ENCODE data around the gene SNRNP48. TPM values are rescaled to one million over a fixed set of nuclear protein-coding genes. Genes with fewer than 3 reads are reported as not detected.

The SNRNP48 gene
- polyA plus RNA-seq, 2 of the 4 experiments (the other 2 are of a cell fraction), result 13.7 to 13.9 TPM

DNA sequence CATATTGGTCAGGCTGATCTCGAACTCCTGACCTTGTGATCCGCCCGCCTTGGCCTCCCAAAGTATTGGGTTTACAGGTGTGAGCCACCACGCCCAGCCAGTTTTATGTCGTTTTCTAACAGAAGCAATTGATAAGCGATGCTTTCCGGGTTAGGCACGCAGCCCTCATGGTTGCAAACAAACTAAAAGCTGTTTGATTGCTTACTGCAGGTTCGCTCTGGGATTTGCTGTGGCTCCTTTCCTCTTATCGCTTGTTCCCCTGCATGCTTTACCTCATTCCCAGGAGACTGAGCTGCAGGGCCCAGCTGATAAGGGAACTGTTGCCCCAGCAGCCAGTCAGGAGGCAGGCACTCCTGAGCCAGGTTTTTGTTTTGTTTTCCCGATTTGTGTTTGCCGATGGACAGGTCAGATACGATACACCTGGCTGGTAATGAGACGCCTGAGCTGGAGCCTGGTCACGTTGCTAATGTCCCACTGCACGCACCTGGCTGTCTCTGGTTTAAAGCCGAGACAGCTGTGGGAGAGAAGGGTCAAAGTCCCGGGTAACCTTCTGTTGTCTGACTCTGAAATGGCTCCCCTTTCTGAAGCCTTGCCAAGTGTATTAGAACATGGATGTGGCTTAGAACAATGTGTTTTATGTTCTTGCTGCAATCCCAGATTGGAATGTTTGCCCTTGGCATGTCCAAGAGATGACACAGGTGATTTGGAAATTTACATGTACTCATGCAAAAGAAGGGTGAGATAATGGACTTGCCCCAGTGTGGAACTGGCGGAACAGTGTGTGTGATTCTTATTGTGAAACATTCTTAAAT, 28.6 kb upstream of the SNRNP48 start:
- no peak for FAIRE-seq

DNA sequence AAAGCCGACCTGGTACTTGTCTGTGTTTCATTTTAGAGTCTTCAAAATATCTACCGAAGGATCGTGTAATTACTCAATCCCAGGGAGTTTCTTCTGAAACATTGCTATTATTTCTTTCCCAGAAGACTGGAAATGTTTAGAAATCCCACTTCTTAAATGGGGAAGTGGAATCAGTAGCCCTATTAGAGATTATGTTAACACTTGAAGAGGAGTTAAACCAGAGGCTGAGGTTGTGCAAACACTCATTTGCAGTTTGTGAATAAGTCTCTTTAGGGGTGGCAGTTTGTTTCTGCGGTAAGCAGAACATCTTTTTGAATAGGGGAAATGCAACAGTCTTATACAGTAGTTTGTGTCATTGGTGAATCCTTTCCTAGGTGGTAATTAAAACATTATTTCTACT, 27.2 kb upstream of the SNRNP48 start:
- CTCF ChIA-PET, result interaction anchor here (0.6 kb wide), 1 partner anchor 259 kb away, joined by 3 read pairs; no protein-coding TSS in a partner anchor
- WGBS (ENCODE audit: missing lambda C conversion rate), result 97% methylated on average over 4 of the region's 4 CpGs
- FAIRE-seq, result no peak

More for the DNA sequence above, 28.6 kb upstream of the SNRNP48 start:
- H3K4me1 ChIP-seq, result no peaks in the 10 kb centered on the region
- H3K4me3 ChIP-seq, result no peak overlapping the region
- H3K4me2 ChIP-seq, result no peak overlapping the region
- H3K9me3 ChIP-seq, result no peaks in the 10 kb centered on the region
- 95% methylated on average over 18 of the region's 19 CpGs for WGBS (ENCODE audit: missing lambda C conversion rate)
- no peak for DNase-seq (ENCODE audit: low read depth in 1 of 2, low spot score in 1 of 2)
- TF ChIP-seq RFX5 (IDR thresholded peaks at IDR 0.05) (no peak), CBX2 (IDR thresholded peaks at IDR 0.05; ENCODE audit: borderline replicate concordance, low read depth) (no peak), HDAC2 (IDR thresholded peaks at IDR 0.05) (no peak), ZFP36 (IDR thresholded peaks at IDR 0.05; ENCODE audit: borderline replicate concordance, partially characterized antibody) (no peak), NPAS2 (CRISPR knock-in tag; IDR thresholded peaks at IDR 0.05; ENCODE audit: borderline replicate concordance) (no peak), POLR2A (IDR thresholded peaks at IDR 0.05; ENCODE audit: low read length) (no peak), HMGXB4 (CRISPR knock-in tag; IDR thresholded peaks at IDR 0.05; ENCODE audit: borderline replicate concordance) (no peak), HEYL (CRISPR knock-in tag; IDR thresholded peaks at IDR 0.05) (no peak), CHD2 (IDR thresholded peaks at IDR 0.05; ENCODE audit: low read length, partially characterized antibody) (no peak)
- TF ChIP-seq, protein P1, sequence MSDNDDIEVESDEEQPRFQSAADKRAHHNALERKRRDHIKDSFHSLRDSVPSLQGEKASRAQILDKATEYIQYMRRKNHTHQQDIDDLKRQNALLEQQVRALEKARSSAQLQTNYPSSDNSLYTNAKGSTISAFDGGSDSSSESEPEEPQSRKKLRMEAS (IDR thresholded peaks at IDR 0.05), result no peak
- TF ChIP-seq, protein P2, sequence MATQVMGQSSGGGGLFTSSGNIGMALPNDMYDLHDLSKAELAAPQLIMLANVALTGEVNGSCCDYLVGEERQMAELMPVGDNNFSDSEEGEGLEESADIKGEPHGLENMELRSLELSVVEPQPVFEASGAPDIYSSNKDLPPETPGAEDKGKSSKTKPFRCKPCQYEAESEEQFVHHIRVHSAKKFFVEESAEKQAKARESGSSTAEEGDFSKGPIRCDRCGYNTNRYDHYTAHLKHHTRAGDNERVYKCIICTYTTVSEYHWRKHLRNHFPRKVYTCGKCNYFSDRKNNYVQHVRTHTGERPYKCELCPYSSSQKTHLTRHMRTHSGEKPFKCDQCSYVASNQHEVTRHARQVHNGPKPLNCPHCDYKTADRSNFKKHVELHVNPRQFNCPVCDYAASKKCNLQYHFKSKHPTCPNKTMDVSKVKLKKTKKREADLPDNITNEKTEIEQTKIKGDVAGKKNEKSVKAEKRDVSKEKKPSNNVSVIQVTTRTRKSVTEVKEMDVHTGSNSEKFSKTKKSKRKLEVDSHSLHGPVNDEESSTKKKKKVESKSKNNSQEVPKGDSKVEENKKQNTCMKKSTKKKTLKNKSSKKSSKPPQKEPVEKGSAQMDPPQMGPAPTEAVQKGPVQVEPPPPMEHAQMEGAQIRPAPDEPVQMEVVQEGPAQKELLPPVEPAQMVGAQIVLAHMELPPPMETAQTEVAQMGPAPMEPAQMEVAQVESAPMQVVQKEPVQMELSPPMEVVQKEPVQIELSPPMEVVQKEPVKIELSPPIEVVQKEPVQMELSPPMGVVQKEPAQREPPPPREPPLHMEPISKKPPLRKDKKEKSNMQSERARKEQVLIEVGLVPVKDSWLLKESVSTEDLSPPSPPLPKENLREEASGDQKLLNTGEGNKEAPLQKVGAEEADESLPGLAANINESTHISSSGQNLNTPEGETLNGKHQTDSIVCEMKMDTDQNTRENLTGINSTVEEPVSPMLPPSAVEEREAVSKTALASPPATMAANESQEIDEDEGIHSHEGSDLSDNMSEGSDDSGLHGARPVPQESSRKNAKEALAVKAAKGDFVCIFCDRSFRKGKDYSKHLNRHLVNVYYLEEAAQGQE (IDR thresholded peaks at IDR 0.05), result no peak
- ChIA-PET CTCF (no interaction called here), POLR2A (no interaction called here)
- ATAC-seq, result no peak
- H3K27ac ChIP-seq, result no peak overlapping the region

More for the DNA sequence above, 27.2 kb upstream of the SNRNP48 start:
- TF ChIP-seq JUNB (IDR thresholded peaks at IDR 0.05) (no peak), FOSL2 (IDR thresholded peaks at IDR 0.05) (no peak), FOSL2 (CRISPR knock-in tag; IDR thresholded peaks at IDR 0.05) (no peak), KDM5A (IDR thresholded peaks at IDR 0.05) (no peak)
- TF ChIP-seq, protein P2 (IDR thresholded peaks at IDR 0.05), result no peak
- no peaks in the 10 kb centered on the region for H3K9me3 ChIP-seq
- H3K4me2 ChIP-seq, result no peak overlapping the region
- ATAC-seq, result no peak
- no peaks in the 10 kb centered on the region for H3K4me1 ChIP-seq
- H3K4me3 ChIP-seq, result no peak overlapping the region
- POLR2A ChIA-PET, result no interaction called here
- DNase-seq (ENCODE audit: low read depth in 1 of 2, low spot score in 1 of 2), result no peak
- no peak overlapping the region for H3K27ac ChIP-seq
